ENCODE measurements around the gene SYPL1.

SYPL1 gene

GRCh38 chr7:106095634-106096033, 16.5 kb downstream of the SYPL1 start:
- DNase-seq (ENCODE audit: low read depth, low spot score) = no peak
- H3K4me3 ChIP-seq (ENCODE audit: low read depth, low read length) = no peak overlapping the region
- in situ Hi-C loops (cut with HindIII; ENCODE audit: low sequenced_read_pairs) = no loop called here
- TF ChIP-seq, protein P1, sequence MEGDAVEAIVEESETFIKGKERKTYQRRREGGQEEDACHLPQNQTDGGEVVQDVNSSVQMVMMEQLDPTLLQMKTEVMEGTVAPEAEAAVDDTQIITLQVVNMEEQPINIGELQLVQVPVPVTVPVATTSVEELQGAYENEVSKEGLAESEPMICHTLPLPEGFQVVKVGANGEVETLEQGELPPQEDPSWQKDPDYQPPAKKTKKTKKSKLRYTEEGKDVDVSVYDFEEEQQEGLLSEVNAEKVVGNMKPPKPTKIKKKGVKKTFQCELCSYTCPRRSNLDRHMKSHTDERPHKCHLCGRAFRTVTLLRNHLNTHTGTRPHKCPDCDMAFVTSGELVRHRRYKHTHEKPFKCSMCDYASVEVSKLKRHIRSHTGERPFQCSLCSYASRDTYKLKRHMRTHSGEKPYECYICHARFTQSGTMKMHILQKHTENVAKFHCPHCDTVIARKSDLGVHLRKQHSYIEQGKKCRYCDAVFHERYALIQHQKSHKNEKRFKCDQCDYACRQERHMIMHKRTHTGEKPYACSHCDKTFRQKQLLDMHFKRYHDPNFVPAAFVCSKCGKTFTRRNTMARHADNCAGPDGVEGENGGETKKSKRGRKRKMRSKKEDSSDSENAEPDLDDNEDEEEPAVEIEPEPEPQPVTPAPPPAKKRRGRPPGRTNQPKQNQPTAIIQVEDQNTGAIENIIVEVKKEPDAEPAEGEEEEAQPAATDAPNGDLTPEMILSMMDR (IDR thresholded peaks at IDR 0.05; ENCODE audit: low read depth, low read length) = no peak

DNA sequence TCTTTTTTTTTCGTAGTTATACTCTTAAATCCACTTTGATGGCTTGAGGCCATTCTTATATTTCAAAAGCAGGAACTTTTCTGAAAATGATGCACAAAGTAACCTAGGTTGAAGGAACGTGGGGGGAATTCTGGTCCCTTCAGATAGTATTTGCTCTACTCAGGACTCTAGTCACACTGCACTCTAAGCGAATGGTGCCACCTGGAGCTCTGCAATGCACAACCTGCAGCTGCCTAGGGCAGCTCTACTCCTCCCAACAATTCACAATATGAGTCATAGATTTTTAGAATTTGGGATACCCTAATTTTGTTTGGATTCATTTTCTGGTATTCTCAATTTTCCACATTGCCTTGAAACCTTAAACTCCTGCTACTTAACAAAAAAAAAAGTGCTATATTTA, 17.3 kb downstream of the SYPL1 start:
- in situ Hi-C loops (cut with HindIII; ENCODE audit: low sequenced_read_pairs) = no loop called here
- no peak overlapping the region for H3K4me3 ChIP-seq (ENCODE audit: low read depth, low read length)
- TF ChIP-seq, protein P1 (IDR thresholded peaks at IDR 0.05; ENCODE audit: low read depth, low read length) = no peak
- DNase-seq (ENCODE audit: low read depth, low spot score) = no peak

DNA sequence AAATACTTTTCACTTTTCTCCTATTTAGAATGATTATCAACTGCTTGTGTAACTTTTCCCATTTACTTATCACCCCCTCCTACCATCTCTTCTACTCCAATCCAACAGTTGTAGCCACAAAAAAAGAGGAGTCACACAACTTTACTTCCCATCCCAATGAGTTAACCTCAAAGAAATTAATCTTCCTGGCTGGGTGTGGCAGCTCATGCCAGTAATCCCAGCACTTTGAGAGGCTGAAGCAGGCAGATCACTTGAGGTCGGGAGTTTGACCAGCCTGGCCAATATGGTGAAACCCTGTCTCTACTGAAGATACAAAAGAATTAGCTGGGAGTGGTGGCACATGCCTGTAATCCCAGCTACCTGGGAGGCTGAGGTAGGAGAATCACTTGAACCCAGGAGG, 19.9 kb downstream of the SYPL1 start:
- H3K4me3 ChIP-seq (ENCODE audit: low read depth, low read length) = no peak overlapping the region
- in situ Hi-C loops (cut with HindIII; ENCODE audit: low sequenced_read_pairs) = no loop called here
- TF ChIP-seq, protein P1 (IDR thresholded peaks at IDR 0.05; ENCODE audit: low read depth, low read length) = no peak
- DNase-seq (ENCODE audit: low read depth, low spot score) = no peak

- TF ChIP-seq, protein P1 (IDR thresholded peaks at IDR 0.05; ENCODE audit: low read depth, low read length) = no peak
- DNase-seq (ENCODE audit: low read depth, low spot score) = no peak
- no peak overlapping the region for H3K4me3 ChIP-seq (ENCODE audit: low read depth, low read length)
- in situ Hi-C loops (cut with HindIII; ENCODE audit: low sequenced_read_pairs) = no loop called here
These were observed 22.5 kb downstream of the SYPL1 start for GRCh38 chr7:106089647-106090046.

DNA sequence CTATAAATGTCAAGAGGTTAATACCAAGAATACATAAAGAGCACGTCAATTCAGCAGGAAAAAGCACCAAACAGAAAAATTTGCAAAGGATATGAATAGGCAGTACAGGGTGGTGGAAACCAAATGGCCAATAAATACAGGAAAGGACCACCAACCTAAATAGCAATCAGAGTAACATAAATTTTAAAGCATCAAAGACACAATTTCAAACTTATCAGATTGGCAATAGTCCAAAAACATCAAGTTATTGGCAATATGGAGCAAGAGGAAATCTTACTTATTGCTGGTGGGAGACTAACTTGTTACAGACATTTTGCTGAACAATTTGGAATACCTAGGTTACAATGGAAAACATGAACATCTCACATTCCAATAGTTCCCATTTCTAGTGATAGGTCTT, 24.1 kb downstream of the SYPL1 start:
- TF ChIP-seq, protein P1 (IDR thresholded peaks at IDR 0.05; ENCODE audit: low read depth, low read length) = no peak
- in situ Hi-C loops (cut with HindIII; ENCODE audit: low sequenced_read_pairs) = no loop called here
- no peak for DNase-seq (ENCODE audit: low read depth, low spot score)

GRCh38 chr7:106086062-106086461, 26.1 kb downstream of the SYPL1 start:
- TF ChIP-seq, protein P1 (IDR thresholded peaks at IDR 0.05; ENCODE audit: low read depth, low read length) = no peak
- H3K4me3 ChIP-seq (ENCODE audit: low read depth, low read length) = no peak overlapping the region
- in situ Hi-C loops (cut with HindIII; ENCODE audit: low sequenced_read_pairs) = no loop called here
- no peak for DNase-seq (ENCODE audit: low read depth, low spot score)

More for the DNA sequence above, 24.1 kb downstream of the SYPL1 start:
- no peak overlapping the region for H3K4me3 ChIP-seq (ENCODE audit: low read depth, low read length)

GRCh38 chr7:106085015-106085414, 27.1 kb downstream of the SYPL1 start:
- TF ChIP-seq, protein P1 (IDR thresholded peaks at IDR 0.05; ENCODE audit: low read depth, low read length) = no peak
- DNase-seq (ENCODE audit: low read depth, low spot score) = no peak
- H3K4me3 ChIP-seq (ENCODE audit: low read depth, low read length) = no peak overlapping the region
- in situ Hi-C loops (cut with HindIII; ENCODE audit: low sequenced_read_pairs) = no loop called here
